A549 treated with AZD9567 at 1 μM for 4 hours (cell line): ENCODE data around the gene UBE2Q1. TPM values are rescaled to one million over a fixed set of nuclear protein-coding genes. Genes with fewer than 3 reads are reported as not detected.

Experiments
- total RNA-seq: library from RNA; stranded (reverse); fragments of 200-300 nt; extraction: Qiagen RNA extraction; gene quantifications from 5 replicates; pipeline ENCODE4 v1.2.3, GENCODE V29; 2022; ENCODE audit not compliant: insufficient read depth

The UBE2Q1 gene
- 39.5 to 65.7 TPM (median 59.2 TPM) in 5 replicates for total RNA-seq

DNA sequence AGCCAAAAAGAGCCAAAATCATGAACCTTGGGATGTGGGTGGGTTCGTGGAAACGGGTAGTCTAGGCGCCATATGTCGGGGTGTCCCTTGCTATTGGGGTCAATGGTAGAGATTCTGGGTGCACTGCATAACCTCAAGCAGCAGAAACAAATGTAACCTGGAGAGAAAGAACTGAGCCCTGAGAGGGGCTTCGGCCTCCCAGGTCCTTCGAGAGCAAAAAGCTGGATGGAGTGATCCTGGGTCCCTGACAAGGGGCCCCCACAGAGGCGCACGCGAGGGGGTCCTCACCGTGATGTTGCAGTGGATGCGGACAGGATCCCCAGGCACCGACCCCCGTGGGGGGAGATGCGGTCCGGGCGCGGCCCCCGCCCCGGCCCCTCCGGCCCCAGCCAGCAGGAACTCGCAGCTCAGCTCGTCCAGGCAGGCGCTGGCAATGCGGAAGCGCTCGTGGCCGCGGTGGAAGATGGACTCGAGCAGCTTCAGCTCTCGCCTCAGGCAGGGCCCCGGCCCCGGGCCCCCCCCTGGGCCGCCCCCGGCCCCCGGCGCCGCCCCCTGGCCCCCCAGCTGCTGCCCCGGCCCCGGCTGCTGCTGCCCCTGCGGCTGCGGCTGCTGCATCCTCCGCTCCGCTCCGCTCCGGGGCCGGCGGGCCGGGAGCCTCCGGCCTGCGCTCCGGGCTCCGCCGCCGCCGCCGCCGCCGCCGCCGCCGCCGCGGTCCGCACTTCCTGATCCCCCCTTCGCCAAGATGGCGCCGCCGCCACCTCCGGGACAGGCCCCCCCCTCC, at the start of gene UBE2Q1:
Gene UBE2Q1, minus strand, starts transcription at position 724 of the 781 bp plus-strand sequence. Its CDS starts 109 bp downstream, at position 615.

DNA sequence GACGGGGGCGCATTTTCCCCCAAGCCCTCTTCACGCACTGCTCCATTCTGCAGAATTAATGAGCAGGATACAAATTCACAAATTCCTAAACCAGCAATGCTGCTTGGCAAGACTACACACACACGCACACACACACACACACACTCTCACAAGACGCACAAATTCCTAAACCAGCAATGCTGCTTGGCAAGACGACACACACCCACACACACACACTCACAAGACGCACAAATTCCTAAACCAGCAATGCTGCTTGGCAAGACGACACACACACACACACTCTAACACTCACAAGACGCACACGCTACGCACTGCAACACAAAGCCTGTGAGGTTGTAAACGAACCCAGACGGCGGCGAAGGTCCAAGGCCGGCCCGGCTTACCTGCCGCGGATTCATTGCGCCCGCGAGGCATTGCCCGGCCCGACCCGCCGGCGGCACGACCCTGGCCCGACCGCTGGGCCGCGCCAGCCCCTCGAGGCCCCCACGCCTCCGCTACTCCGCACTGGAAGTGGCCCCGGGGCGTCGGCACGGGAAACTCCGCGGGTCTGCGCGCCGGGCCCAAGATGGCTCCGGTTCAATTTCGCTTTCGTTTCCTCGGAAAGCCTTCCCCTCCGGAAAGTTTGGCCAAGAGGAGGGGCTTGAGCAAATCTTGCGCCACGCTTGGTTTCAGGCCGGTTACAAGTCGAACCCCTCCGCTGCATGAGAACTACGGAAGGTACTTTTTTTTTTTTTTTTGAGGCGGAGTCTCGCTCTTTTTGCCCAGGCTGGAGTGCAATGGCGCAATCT, 49.3 kb upstream of the UBE2Q1 start, which contains the start of gene ADAR:
Gene ADAR, minus strand, starts transcription at position 578 of the 788 bp plus-strand sequence. Its CDS starts 180 bp downstream, at position 398.

DNA sequence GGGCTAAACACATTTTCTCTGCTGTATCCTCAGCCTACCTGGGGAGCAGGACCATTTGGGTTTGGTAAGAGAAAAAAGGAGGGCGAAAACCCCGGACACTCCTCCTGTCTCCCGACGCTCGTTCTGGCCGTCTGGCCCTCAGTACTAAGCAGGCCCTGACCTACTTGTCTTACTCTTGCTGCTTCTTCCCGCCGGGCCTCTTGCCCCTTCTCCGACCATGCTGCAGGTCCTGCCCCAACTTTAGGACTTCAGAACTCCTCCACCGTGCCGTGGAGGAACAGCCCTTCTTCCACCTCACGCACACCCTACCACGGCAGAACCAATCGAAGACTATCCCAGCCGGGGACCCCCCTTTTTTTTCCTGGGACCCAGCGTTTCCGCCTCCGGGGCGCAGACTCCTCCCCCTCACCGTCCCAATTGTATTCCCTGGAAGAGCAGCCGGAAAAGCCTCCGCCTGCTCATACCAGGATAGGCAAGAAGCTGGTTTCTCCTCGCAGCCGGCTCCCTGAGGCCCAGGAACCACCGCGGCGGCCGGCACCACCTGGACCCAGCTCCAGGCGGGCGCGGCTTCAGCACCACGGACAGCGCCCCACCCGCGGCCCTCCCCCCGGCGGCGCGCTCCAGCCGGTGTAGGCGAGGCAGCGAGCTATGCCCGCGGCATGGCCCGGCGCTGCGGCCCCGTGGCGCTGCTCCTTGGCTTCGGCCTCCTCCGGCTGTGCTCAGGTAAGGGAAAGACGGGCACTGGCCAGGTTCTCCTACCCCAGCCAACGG, 9.1 kb upstream of the UBE2Q1 start, which contains the start of gene CHRNB2:
Gene CHRNB2, plus strand, starts transcription at position 393 of the 771 bp plus-strand sequence. Its CDS starts 267 bp downstream, at position 660.

DNA sequence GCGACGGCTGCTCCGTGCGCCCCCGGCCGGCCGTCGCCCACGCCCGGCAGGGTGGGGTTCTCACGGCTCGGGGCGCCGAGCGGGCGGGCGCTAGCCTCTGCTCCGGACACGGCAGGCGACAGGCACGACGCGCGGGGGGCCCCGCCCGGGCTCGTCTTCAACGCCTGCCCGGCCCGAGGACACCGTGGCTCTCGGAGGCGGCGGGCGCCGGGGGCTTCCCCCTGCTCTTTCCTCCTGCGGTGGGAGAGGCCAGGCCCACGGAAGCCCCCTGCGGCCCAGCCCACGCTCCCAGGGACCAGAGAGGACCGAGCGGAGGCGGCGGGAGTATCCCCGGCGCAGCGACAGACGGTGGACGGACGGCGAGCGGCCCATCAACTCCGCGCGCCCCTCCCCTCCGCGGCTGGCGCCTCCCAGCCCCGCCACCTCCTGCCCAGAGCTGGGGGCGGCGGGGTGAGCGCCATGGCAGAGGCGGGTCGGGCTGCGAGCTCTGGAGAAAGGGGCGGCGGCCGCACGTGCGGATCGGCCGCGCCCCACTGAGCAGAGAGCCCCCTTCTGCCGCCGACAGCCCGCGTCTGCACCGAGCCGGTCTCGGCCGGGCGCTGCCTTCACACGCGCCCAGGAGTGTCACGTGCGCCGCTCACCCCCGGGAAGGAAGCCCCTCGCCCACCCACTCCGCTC, 56.3 kb downstream of the UBE2Q1 start, which contains the start of the genes SHE and TDRD10:
Gene SHE, minus strand, starts transcription at position 347 of the 678 bp plus-strand sequence. CDS start 386 bp downstream, outside the sequence.
Gene TDRD10, plus strand, starts transcription at position 154 of the 678 bp plus-strand sequence. CDS start 4,685 bp downstream, outside the sequence.

Other genes with a start within 250 kb of the UBE2Q1 start
- not detected in 5 replicates for gene AQP10, start 237.6 kb downstream of the UBE2Q1 start, total RNA-seq
- 28.1 to 36.6 TPM (median 31.3 TPM) in 5 replicates for gene ATP8B2, start 233.1 kb downstream of the UBE2Q1 start, total RNA-seq
- gene IL6R, start 153.3 kb downstream of the UBE2Q1 start, total RNA-seq: 13.5 to 25.2 TPM (median 21.3 TPM) in 5 replicates
- 0.13 to 0.14 TPM in 2 of 5 replicates, not detected in the others for gene TDRD10, start 56.4 kb downstream of the UBE2Q1 start, total RNA-seq
- 0.08 to 0.10 TPM (median 0.10 TPM) in 4 of 5 replicates, not detected in the other for gene SHE, start 56.2 kb downstream of the UBE2Q1 start, total RNA-seq
- gene CHRNB2, start 9.1 kb upstream of the UBE2Q1 start, total RNA-seq: 0.32 to 0.45 TPM (median 0.37 TPM) in 4 of 5 replicates, not detected in the other
- gene ADAR, start 49.5 kb upstream of the UBE2Q1 start, total RNA-seq: 66.5 to 73.5 TPM (median 71.5 TPM) in 5 replicates